Umbilical cord (tissue), 2 donors: ENCODE data around the gene FBXL7. TPM values are rescaled to one million over a fixed set of nuclear protein-coding genes. Genes with fewer than 3 reads are reported as not detected.

ENCODE experiments used
- DNase-seq: peaks from one replicate; pipeline ENCODE4 v3.0.0-alpha.2; 2015; ENCODE audit warnings: low spot score
- total RNA-seq: library from RNA; depleted of rRNA; stranded (reverse); fragments of >200 nt; gene quantifications from one replicate; pipeline ENCODE4 v1.2.3, GENCODE V29; 2014; ENCODE audit warnings: low replicate concordance; ENCODE audit not compliant: insufficient read depth

The FBXL7 gene
- total RNA-seq, 1 donor from 2014 or later, result 7.9 TPM

DNA sequence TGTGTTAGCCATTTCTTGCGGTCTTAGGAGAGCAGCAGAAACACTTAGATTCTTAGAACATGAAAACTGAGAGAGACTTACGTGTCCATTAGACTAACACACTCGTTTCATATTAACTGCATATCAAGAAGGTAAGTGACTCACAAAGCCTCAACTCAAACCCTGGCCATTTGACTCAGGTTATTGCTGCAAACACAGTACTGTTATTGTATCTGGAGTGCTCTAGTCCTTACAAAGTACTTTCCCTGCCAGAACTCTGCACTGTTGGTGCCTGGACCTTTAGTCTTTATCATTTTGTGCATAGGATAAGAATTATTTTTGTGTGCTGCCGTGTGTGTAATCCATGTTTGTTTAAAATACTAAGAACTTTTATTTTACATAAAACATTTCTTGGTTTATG, 155.7 kb downstream of the FBXL7 start:
- DNase-seq, result no peak

DNA sequence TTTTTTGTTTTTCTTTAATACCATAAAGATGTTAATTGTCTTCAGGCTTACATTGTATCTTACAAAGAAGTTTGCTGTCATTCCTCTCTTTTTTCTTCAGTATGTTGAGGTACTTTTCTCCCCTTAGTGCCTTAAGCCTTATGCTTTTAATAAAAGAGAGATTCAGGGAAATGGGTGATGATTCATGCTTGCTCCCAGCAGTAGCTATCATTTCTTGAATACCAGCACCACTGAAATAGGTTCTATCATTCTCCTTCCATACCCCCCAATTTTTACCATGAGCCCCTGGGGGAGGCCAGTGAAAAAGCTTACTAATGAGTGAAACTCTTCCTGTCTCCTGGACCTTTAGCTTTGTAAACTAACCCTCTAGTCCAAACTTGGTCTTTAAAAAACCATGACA, 165.0 kb downstream of the FBXL7 start:
- no peak for DNase-seq

DNA sequence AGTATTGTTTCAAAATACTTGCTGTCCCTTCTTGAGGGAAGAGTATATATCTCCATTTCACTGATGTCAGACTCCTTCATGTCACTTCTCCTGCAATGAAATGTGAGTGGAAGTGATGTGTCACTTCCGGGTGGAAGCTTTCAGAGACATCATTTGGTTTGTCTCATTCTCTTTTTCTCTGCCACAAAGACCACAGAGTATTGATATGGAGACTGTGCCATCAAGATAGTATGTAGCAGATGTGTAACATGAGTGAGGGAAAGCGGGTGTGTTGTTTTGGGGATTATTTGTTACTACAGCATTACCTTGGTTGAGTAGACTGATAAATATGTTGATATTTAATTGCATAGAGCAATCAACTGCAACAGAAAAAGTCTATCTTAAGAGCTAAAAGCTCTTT, 169.8 kb downstream of the FBXL7 start:
- no peak for DNase-seq

DNA sequence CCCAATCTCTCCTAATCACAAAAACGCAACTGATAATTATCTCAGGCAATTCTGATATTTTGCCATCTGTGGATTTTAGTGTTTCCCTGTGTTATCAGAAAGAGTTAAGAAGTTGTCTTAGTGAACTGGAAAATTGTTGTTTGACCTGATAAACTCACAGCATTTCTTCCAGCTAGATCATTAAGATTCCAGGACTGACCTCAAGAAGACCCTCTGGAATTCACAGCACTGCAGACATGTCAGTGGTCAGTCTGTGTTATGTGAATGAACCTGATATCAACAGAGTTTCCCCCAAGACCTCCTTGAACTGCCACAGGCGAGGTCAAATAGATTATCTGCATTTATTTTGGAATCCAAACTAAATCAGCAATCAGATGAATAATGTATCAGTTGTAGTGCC, 174.7 kb downstream of the FBXL7 start:
- DNase-seq, result peak; percentile 41

DNA sequence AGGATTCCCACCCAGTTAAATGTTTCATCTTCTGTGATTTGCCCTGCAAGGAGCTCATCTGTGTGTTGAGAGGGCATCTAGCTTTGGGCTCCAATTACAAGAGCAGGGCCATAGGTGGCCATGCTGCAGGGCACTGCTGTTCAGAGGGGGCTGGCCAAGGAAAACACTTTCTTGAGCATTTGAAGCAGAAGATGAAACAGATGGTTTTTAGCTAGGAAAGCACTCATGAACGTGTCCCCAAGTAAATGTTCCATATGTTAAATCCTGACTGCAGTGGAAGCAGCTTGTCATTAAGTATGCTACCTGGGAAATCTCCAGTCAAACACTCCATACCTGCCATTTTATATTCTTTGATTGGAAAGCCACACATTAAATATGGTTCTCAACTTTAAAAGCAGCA, 176.6 kb downstream of the FBXL7 start:
- no peak for DNase-seq

DNA sequence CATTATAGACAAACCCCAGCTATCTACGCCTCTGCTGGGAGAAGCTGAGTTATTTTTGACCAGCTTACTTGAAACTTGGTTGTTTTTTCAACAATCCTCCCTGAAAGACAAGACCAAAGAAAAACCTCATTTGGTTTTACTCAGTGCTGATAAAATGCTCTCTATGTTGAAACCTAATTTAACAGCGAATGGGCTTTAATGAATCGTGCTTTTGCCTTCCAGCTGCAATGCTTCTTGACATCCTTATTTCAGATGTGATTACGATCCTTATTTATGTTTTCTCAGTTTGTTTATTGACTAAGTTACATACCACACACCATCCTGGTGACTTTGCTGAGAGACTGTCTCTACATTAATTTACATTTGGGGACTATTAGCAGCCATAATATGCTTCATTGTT, 179.2 kb downstream of the FBXL7 start:
- DNase-seq, result no peak

DNA sequence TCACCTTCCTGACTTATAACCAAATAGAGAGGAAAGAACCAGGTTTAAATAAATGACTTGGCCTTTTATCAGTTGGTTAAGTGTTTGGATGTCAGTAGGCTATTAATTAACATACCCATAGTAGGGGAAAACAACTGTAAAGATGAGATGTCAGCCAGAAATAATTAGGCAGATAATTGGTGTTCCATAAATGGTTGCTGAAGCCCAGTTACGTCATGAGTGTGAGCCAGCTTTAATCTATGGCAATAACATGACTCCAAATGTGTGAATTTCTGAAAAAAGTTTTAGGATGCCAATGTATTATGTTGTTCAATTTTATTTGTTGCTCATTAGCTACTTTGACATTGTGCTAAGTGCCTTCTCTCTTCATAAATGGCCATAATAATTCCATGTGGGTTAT, 180.5 kb downstream of the FBXL7 start:
- no peak for DNase-seq

DNA sequence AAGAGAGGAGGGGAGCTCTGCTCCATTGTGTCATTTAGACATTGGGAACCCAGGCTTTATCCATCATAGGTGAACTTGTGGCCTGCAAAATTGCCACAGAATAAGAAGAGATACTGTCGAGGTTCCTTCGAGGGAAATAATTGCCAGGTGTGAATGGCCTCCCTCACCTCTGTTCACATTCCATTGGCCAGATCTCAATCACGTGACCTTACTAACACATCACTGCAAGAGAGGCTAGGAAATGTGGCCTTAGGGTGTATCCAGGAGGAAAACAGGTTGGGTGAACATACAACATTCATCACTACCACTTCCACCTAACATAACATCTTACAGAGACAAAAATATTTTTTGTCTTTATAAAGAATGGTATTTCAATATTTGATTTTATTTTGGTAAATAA, 182.1 kb downstream of the FBXL7 start:
- DNase-seq, result no peak

DNA sequence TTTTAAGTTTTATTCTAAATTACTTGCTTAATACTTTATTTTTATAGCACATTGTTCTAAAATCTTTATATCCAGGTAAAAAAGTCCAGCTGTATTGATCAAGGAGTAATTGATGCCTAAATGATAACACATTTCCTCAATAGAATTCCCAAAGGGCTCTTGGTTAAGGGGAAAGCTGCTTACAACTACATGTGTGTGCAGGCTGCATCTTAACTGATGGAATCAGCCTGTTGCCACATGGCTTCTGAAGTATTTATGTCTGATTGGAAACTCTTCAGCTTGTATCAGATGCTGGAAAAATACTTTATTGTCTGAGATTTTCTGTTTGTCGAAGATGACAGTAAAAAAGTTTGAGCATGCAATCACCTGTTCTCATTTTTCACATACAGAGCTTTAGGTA, 182.6 kb downstream of the FBXL7 start:
- DNase-seq, result no peak

DNA sequence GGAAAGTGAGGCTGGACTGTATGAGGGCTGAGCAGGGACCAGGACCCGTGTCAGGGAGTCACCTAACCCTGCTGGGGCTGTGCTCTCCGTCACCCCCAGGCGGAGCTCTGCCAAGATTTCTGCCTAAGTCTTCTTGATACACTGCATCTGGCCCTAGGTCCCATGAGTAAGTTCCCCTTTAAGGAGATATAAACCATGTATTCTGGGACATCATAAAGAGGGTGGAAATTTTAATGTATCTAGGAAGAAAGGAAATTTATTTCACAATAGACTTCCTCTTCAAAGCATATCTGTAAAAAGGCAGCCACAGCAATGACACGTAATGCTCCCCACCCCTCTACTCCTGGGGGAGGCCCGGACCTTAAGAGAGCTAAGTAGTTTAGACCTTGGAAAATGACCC, 183.4 kb downstream of the FBXL7 start:
- peak; percentile 75 for DNase-seq

DNA sequence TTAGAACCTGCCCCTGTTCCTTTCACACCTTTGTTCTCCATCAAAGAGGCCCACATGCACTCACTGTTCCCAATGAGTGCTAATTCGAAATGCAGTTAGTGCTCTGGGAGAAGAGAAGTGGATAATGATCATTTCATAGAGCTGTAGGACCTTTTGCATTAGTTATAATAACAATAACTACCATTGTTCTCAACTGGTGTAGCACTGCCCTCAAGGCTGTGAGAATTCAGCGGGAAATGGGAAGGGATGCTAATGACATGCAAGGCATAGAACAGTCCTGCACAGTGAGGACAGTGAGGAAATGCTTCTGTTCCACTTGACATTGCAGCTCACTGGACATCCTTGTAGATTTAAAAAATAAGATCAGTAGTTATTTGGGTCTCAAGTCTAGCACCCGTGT, 187.4 kb downstream of the FBXL7 start:
- no peak for DNase-seq

DNA sequence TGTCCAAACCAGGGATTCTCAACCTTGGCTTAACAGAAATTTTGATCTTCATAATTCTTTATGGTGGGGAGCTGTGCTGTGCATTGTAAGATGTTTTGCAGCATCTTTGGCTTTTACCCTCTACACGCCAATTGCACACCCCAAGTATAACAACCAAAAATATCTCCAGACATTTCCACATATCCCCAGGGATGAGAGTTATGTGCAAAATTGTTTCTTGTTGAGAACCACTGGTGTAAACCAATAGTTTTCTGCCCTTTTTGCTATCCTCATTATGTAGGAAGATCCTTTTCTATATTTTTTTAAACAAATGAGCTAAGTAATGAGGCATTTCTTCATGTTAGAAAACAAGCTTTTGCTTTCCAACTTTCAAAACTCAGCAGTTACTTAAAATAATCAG, 189.9 kb downstream of the FBXL7 start:
- no peak for DNase-seq

DNA sequence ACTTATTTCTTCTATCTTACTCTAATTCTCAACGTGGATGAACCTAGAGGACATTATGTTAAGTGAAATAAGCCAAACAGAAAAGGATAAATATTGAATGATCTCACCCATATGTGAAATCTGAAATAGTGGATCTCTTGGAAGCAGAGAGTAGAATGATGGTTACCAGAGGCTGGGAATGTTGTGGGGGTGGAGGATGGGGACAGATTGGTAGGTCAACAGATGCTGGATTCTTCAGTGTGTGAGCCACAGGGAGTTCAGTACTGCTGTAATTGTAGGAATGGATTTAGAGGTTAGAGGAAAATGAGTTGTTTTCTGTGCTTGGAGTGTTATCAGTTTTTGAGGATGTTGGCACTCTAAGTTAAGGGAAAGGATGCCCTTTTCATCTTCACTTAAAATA, 190.6 kb downstream of the FBXL7 start:
- DNase-seq, result no peak

DNA sequence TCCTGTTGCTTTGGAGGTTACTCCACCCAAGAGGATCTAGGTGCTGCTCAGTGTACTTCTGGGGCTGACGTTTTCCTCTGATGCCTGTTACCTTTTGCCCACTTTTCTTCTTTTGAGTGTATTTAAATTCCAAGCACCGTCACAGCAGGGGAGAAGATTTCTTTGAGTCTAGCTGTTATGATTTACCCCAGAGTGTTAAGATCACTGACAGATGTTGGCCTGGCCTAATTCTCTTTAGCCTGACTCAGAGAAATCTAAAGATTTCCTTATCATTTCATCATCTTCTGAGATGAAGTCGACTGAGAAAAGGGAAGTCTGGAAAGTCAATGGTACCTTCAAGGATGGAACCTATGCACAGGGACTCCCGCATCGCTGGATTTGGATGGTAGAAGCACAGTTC, 191.5 kb downstream of the FBXL7 start:
- no peak for DNase-seq

DNA sequence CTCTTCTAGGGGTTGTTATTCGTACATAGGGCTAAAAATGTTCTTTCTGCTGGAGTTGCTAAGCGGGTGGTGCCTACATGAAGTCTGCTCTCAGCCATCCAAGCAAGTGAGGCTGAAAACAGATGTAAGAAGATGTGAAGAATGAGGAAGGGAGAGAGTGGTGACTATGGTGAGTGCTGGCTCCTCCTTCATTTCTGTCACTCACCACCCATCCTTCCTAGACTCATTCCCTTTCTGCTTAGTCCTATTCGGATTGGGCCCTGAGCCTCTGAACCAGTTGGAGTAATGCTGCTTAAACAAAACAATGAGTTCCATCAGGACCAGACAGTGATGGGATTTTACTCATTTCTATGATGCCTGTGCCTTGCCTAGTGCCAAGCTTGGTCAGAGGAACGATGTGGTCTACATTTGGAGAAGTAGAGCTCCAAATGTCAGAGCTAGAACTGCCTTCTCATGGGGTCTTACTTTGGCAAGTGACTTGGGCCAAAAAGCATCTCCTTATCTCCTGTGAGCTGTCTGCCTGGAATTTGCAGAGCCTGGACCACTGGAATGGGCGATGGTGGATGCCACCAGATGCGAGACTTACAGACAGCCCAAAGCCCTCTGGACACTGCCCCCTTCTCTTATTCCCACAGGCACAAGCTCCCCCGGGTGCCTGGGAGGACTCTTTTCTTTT, 192.9 kb downstream of the FBXL7 start:
- DNase-seq, result no peak

DNA sequence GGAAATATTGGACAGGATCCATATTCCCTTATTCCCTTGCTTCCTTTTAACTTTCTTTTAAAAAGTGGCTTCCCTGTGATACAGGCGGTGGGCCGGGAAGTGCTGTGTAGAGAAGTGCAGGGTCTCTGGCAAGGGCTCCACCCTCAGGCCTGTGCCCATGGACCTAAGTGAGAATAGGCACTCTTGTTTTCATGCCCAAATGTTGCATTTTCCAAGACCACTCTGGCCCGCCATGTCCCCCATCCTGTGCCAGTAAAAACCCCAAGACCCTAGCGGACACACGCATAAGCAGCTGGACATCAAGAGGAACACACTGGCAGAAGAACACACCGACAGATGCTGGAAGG, 193.4 kb downstream of the FBXL7 start:
- DNase-seq, result no peak

DNA sequence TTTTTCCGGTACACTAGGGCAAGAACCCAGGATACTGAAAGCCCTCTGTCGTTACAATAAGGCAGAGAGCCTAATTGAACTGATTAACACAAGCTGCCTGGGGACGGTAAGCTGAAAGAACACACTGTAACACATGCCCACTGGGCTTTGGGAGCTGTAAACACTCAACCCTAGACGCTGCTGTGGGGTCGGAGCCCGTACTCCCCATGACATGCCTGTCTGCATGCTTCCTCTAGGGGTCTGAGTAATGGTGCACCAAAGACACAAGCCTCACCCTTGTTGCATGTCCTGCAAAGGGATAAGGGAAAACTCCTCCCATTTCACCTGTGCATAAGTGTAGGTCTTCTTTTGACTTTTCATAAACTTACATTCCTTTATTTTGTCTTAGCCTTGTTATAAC, 194.0 kb downstream of the FBXL7 start:
- DNase-seq, result no peak

DNA sequence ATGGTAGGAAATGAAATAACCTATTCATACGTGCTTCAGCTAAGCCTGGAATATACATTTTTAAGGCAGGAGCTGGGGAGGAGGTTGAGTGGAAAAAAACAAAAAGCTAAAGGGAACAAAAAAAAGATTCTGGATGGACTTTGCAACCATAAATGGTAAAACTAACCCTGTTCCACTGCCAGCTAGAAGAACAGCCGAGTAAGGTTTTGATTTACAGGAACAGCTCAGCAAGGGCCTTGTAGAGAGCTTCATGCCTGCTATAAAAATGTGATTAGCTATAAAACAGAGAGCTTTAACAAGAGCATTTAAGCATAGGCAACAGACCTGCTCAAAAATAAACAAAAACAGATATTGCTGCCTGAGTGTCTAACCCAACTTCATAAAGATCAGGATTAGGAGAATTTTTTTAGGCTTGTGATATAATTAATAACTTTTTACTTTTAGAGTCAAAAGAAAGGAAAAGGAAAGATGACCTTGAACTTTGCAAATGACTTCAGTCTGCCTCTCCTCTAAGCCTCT, 194.8 kb downstream of the FBXL7 start:
- DNase-seq, result peak; percentile 96

DNA sequence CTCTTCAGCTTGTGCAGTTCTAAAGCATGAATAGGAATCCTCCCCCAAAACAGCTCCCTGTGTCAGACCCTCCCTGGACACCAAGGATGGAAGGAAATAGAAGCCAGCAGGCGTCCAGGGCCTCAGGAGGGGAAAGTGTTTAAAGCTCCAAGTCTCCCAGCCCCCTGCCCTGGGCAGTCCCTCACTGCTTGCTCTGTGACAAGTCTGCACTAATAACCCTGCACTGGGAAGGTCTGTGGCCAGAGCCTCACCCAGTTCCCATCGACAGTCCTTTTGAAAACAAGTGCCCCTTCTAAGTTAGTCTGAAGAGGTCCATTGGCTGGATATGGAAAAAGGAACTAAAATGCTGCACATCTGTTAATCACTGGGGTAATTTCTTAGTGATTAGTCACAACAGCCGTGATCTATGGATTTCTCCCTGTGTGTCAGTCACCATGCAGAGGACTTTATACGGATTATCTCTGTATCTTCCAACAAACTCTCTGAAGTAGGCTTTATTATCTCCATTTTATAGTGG, 195.3 kb downstream of the FBXL7 start:
- DNase-seq, result peak; percentile 95

DNA sequence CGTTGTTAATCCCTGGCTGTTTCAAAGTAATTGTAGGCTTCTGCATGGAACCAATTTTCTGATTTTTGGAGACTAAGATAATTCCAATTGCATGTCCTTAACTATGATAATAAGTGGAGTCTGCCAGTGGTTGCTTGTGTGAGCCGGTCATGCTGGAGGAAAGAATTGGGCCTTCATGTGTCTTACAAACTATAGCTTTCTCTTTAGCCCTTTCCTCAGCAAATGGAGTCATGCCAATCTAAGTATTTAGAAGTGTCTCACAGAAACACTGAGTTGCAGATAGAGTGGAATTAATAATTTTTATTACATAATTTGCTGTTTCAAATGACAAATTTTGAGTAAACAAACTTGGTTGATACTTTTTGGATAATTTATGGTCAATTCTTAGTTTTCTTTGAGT, 200.4 kb downstream of the FBXL7 start:
- peak; percentile 76 for DNase-seq

DNA sequence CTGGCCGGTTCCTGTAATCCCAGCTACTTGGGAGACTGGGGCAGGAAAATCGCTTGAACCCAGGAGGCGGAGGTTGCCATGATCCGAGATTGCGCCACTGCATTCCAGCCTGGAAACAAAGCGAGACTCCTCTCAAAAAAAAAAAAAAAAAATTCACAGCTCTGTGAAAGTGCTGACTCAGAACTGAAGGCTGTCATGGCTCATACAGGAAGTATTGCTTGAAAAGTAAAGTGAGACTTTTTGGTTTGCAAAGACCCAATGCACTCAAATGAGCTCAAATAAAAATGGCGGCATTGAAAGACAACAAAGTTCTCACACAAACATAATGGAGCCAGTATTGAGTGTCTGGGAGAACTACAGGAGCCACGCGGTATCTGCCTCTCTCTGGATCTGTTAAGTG, 202.1 kb downstream of the FBXL7 start:
- no peak for DNase-seq

DNA sequence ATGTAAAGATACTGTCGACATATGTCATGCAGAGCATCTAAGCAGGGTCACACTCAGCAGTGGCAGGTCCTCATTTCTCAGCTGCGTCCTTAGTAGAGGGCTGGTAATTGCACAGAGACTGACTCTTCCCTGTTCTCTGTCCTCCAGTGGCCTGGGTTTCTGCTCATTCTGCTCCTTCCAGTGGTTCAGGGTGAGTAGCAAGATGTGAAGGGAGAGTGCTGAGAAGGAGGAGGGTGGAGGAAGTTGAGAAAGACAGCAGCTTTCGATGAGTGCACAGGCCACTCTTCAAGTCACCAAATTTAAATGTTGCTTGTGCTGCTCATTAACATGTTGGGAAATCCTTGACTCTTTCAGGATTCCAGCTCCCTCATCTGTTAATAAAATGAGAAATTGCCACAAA, 203.9 kb downstream of the FBXL7 start:
- DNase-seq, result no peak

DNA sequence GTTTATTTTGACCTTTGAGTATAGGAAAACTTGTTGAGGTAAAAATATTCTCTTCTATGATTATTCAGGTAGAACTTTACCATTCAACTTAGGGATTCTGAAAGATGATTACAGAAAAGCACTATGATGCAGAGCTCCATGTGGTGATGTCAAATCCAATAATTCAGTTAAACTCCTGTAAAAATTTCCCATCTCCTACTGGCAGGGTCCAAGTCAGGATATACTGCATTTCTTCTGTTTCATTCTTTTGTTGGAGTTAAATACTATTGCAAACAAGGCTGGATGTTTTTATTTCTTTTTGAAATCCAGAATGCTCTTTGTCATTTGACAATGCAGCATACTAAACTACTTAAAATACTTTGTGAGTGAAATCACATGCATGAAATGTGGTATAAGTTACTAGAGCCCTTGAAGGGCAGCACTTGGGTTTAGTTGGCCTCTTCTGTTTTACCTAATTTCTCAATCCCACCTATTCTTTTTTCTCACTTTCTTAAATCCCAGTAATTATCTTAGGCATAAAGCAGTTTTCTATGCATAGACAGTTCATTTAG, 204.5 kb downstream of the FBXL7 start:
- no peak for DNase-seq

DNA sequence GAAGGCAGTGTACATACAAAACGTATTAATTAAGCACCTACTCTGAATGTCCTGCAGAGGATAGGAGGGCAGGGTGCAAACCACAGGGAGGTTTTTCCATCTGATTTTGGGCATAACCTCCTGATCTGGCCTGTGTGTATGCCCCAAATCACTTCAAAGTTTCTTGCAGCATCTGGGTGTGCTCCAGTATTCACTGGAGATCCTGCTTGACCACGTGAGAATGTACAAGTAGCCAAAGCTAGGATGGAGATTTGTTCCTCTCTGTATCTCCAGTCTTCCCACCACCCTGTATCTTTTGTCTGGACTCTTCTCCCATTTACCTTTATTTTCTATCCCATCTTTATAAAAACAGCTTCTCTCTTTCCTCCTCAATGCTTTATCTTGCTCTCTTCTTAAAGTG, 207.7 kb downstream of the FBXL7 start:
- no peak for DNase-seq
